Activated naive CD8-positive, alpha-beta T cell treated with anti-CD3 and anti-CD28 coated beads, Interleukin-2, amount 50 U/mL, for 24 hours (primary cell): Measurements from ENCODE around the gene GFRA4.

ENCODE experiments used
- ATAC-seq: fragments of 150-1000 bp; cut with Tn5 transposase; one replicate; pipeline ENCODE4 v1.10.0; 2021
- DNase-seq: peaks from one replicate; pipeline ENCODE4 v3.0.0; 2021
- H3K27ac Mint-ChIP-seq: one replicate; pipeline ENCODE4 v1.8.0; 2021; ENCODE audit warnings: mild to moderate bottlenecking, mixed read lengths
- H3K27me3 Mint-ChIP-seq: one replicate; pipeline ENCODE4 v1.8.0; 2021; ENCODE audit warnings: mixed read lengths
- H3K36me3 Mint-ChIP-seq: one replicate; pipeline ENCODE4 v1.8.0; 2021; ENCODE audit warnings: low read depth, mixed read lengths
- H3K4me1 Mint-ChIP-seq: one replicate; pipeline ENCODE4 v1.8.0; 2021; ENCODE audit warnings: mixed read lengths
- H3K4me3 Mint-ChIP-seq: one replicate; pipeline ENCODE4 v1.8.0; 2021; ENCODE audit warnings: mild to moderate bottlenecking, moderate library complexity, mixed read lengths
- H3K9me3 Mint-ChIP-seq: one replicate; pipeline ENCODE4 v1.8.0; 2021; ENCODE audit warnings: mixed read lengths

GFRA4 gene

GRCh38 chr20:3671986-3672546 lies 8.9 kb upstream of the GFRA4 start:
- Mint-ChIP-seq H3K4me1 (peaks cover 9% of the 10 kb centered on the region), H3K4me3 (no peak overlapping the region), H3K27ac (no peak overlapping the region), H3K27me3 (peaks cover 47% of the 10 kb centered on the region), H3K36me3 (no peaks in the 10 kb centered on the region), H3K9me3 (no peaks in the 10 kb centered on the region)
- no peak for ATAC-seq
- no peak for DNase-seq

- no peaks in the 10 kb centered on the region for H3K36me3 Mint-ChIP-seq
- DNase-seq (no peak), ATAC-seq (no peak)
- H3K27ac Mint-ChIP-seq: no peak overlapping the region
- peaks cover 19% of the 10 kb centered on the region for H3K4me1 Mint-ChIP-seq
- peaks cover 44% of the 10 kb centered on the region for H3K27me3 Mint-ChIP-seq
- no peak overlapping the region for H3K4me3 Mint-ChIP-seq
- H3K9me3 Mint-ChIP-seq: no peaks in the 10 kb centered on the region
Observed at GRCh38 chr20:3670945-3671344, 7.7 kb upstream of the GFRA4 start.

GRCh38 chr20:3670511-3670910 lies 7.3 kb upstream of the GFRA4 start:
- H3K4me1 Mint-ChIP-seq: peaks cover 24% of the 10 kb centered on the region
- peaks cover 45% of the 10 kb centered on the region for H3K27me3 Mint-ChIP-seq
- H3K36me3 Mint-ChIP-seq: no peaks in the 10 kb centered on the region
- H3K27ac Mint-ChIP-seq: no peak overlapping the region
- H3K4me3 Mint-ChIP-seq: no peak overlapping the region
- no peak for DNase-seq
- H3K9me3 Mint-ChIP-seq: no peaks in the 10 kb centered on the region
- ATAC-seq: no peak

- H3K4me1 Mint-ChIP-seq: peaks cover 28% of the 10 kb centered on the region
- no peak overlapping the region for H3K27ac Mint-ChIP-seq
- H3K4me3 Mint-ChIP-seq: no peak overlapping the region
- ATAC-seq (no peak), DNase-seq (no peak)
- H3K9me3 Mint-ChIP-seq: no peaks in the 10 kb centered on the region
- H3K27me3 Mint-ChIP-seq: peaks cover 39% of the 10 kb centered on the region
- H3K36me3 Mint-ChIP-seq: no peaks in the 10 kb centered on the region
Observed at GRCh38 chr20:3669710-3670367, 6.6 kb upstream of the GFRA4 start.

- Mint-ChIP-seq H3K27me3 (peaks cover 31% of the 10 kb centered on the region), H3K36me3 (no peaks in the 10 kb centered on the region), H3K9me3 (no peaks in the 10 kb centered on the region), H3K27ac (no peak overlapping the region), H3K4me1 (peaks cover 27% of the 10 kb centered on the region), H3K4me3 (no peak overlapping the region)
- no peak for DNase-seq
- ATAC-seq: no peak
Observed at GRCh38 chr20:3667434-3668037, 4.3 kb upstream of the GFRA4 start.

- Mint-ChIP-seq H3K27ac (no peak overlapping the region), H3K36me3 (no peaks in the 10 kb centered on the region), H3K4me3 (no peak overlapping the region), H3K4me1 (peaks cover 33% of the 10 kb centered on the region), H3K27me3 (peaks cover 38% of the 10 kb centered on the region), H3K9me3 (no peaks in the 10 kb centered on the region)
- DNase-seq (no peak), ATAC-seq (no peak)
Observed at GRCh38 chr20:3663858-3664257, 659 bp upstream of the GFRA4 start.

- Mint-ChIP-seq H3K27me3 (peaks cover 41% of the 10 kb centered on the region), H3K36me3 (no peaks in the 10 kb centered on the region), H3K9me3 (no peaks in the 10 kb centered on the region), H3K27ac (no peak overlapping the region), H3K4me1 (peaks cover 29% of the 10 kb centered on the region), H3K4me3 (no peak overlapping the region)
- DNase-seq (no peak), ATAC-seq (no peak)
Observed at GRCh38 chr20:3661814-3662665, 1.2 kb downstream of the GFRA4 start.

- Mint-ChIP-seq H3K4me3 (no peak overlapping the region), H3K27me3 (peaks cover 41% of the 10 kb centered on the region), H3K36me3 (no peaks in the 10 kb centered on the region), H3K9me3 (no peaks in the 10 kb centered on the region), H3K4me1 (peaks cover 22% of the 10 kb centered on the region), H3K27ac (no peak overlapping the region)
- ATAC-seq (no peak), DNase-seq (no peak)
Observed at GRCh38 chr20:3661060-3661813, 2.0 kb downstream of the GFRA4 start.

DNA sequence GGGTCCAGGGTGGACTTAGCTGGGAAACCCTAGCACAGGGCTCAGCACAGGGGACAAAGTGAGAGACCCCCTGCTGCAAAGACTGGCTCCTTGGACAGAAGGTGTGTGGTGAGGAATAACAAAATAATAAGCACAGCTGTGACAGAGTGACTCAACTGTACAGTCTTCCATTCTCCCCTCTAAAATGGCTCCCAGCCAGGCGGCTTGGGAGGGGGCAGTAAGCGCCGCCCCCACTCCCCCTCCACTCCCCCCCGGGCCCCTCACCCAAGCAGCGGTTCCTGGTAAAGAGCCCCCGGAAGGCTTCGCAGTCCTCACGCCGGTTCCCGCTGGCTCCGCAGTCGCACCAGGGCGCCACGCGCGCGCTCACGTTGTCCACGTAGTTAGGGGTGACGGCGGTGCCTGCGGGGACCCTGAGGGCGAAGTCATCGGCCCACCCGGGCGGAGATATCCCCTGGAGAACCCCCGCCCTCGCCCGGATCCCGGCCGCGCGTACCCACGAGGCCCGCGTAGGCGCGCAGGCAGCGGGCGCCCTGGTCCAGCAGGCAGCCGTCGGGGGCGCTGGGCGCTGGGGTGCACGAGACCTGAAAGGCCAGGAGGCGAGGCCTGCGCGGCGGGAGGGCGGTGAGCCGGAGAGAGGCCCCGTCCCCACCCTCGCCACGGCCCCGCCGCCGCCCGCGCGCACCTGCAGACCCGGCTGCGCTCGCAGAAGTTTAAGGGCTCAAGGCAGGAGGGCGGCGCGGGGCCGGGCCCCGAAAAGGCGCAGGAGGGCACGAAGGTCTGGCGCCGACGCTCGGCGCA lies 2.7 kb downstream of the GFRA4 start:
- Mint-ChIP-seq H3K9me3 (no peaks in the 10 kb centered on the region), H3K27me3 (peaks cover 38% of the 10 kb centered on the region), H3K4me3 (no peak overlapping the region), H3K27ac (no peak overlapping the region), H3K36me3 (no peaks in the 10 kb centered on the region), H3K4me1 (peaks cover 15% of the 10 kb centered on the region)
- DNase-seq (no peak), ATAC-seq (no peak)

DNA sequence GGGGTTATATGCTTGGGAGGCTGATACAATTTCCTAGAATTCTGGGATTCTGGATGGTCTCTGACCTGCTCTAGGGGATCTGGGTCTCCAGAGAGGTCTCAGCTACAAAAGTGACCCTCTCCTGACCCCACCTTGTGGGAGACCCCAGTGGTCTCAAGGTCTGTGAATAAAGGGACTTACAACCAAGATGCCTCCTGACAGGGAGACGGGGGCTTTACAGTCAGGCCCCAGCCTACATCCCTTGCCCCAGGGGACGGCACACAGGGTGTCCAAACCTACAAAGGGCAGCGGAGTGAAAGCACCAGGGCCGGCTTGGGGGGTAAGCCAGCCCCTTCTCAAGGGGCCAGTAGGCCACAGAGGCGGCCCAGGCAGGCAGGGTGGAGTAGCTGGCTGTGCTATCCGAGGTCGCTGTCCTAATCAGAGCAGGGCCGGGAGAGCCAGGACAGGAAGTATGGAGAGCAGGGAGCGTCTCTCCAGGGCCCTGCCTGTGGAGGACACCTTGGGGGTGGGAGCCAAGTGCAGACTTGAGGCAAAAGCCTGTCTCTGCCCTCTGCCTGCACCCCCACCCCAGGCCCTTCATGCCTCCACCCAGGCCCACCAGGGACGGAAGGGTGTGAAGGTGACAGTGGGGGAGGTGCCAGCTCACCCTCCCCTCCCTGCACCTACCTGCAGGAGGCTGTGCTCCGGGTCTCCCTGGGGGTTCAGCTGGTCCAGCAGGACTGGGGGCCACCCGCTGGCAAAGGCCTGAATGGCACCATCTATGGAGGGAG lies 3.5 kb downstream of the GFRA4 start:
- DNase-seq (no peak), ATAC-seq (no peak)
- Mint-ChIP-seq H3K4me1 (peaks cover 10% of the 10 kb centered on the region), H3K4me3 (no peak overlapping the region), H3K27ac (no peak overlapping the region), H3K27me3 (peaks cover 38% of the 10 kb centered on the region), H3K36me3 (no peaks in the 10 kb centered on the region), H3K9me3 (no peaks in the 10 kb centered on the region)

DNA sequence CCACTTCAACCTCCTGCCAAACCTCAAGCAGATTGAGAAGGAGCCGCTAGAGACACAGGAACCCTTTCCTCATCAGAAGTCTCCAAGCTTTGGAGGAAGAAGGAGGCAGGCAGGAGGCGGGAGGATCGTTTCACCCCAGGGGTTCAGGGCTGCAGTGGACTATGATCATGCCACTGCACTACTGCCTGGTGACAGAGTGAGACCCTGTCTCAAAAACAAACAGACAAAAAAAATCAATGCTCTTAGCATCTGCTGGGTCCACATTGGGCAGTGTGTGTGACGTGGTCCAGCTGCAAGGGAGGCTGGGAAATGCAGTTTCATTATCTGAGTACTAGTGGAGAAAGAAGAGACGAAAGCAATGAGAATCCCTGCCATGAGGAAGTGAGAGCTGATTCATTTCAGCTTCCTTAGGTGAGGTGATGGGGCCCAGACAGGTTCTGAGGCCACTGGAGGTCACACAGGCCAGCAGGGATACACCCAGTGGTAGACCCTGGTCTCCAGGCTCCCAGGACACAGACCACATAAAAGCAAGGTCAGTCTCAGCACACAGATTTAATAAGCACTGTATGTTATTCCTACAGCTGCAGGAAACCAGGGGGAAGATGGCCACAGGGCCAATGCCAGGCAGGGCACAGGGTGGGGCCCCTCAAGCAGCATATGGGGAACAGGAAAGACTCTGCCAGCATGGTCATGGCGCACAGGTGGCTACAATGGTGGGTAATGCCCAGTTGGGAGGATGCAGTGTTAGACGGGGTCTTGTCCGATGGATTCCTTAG lies 4.3 kb downstream of the GFRA4 start:
- Mint-ChIP-seq H3K4me3 (no peak overlapping the region), H3K9me3 (no peaks in the 10 kb centered on the region), H3K36me3 (no peaks in the 10 kb centered on the region), H3K4me1 (peaks cover 10% of the 10 kb centered on the region), H3K27ac (no peak overlapping the region), H3K27me3 (peaks cover 38% of the 10 kb centered on the region)
- DNase-seq (no peak), ATAC-seq (peak; percentile 38)

DNA sequence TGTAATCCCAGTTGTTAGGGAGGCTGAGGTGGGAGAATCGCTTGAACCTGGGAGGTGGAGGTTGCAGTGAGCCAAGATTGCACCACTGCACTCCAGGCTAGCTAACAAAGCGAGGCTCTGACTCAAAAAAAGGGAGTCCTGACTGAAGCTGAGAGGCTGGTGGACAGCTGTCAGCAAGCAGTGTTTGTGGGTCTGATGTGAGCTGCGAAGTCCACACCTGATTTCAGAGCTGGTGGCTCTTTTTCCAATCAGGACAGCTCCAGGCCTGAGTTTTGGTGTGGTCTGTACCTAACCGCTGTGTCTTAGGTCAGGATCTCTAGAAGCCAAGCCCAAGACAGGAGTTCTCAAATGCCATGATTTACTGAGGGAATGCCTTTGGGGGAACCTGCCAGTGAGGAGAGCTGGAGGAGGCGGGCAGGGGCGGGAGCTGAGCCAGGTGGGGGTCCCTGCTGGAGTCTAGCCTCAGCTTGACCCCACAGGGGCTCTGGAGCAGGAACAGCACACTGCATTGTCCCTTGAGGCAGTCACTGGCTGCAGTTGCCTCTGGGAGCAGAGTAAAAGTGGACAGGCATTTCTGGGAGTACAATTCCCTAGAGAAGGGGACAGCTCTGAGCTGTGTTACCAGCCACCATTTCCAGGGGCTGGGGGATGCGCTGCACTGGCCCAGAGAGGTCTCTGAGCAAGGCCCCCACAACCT lies 5.0 kb downstream of the GFRA4 start:
- Mint-ChIP-seq H3K27me3 (peaks cover 37% of the 10 kb centered on the region), H3K4me1 (peaks cover 10% of the 10 kb centered on the region), H3K36me3 (no peaks in the 10 kb centered on the region), H3K4me3 (no peak overlapping the region), H3K9me3 (no peaks in the 10 kb centered on the region), H3K27ac (no peak overlapping the region)
- no peak for ATAC-seq
- DNase-seq: no peak
